ELR (cell line): Measurements from ENCODE around the gene CARS2.
"Not testable (repeated sequence)": the region's sequence is repeated elsewhere in the genome, so short reads cannot be mapped to it uniquely, and the experiment has no call there.

ENCODE experiments used
- DNase-seq: peaks from one replicate; pipeline ENCODE4 v3.0.0-alpha.2; 2015; ENCODE audit warnings: low read depth

Gene CARS2

GRCh38 chr13:110705826-110706569, at the start of gene CARS2:
CARS2 (minus strand) TSS chr13:110706116; CDS start chr13:110706093, 23 bp downstream.
- peak; percentile 98 for DNase-seq

- DNase-seq, result no peak
Observed at GRCh38 chr13:110748271-110748670, 42.4 kb upstream of the CARS2 start.

- no peak for DNase-seq
Observed at GRCh38 chr13:110746438-110746837, 40.5 kb upstream of the CARS2 start.

GRCh38 chr13:110743687-110744086, 37.8 kb upstream of the CARS2 start:
- no peak for DNase-seq

- DNase-seq, result no peak
Observed at GRCh38 chr13:110737555-110737954, 31.6 kb upstream of the CARS2 start.

GRCh38 chr13:110734561-110734960, 28.6 kb upstream of the CARS2 start:
- no peak for DNase-seq

GRCh38 chr13:110731072-110731471, 25.2 kb upstream of the CARS2 start:
- DNase-seq, result no peak

GRCh38 chr13:110726726-110727125, 20.8 kb upstream of the CARS2 start:
- no peak for DNase-seq

- DNase-seq, result not testable (repeated sequence)
Observed at GRCh38 chr13:110726153-110726552, 20.2 kb upstream of the CARS2 start.

- DNase-seq, result no peak
Observed at GRCh38 chr13:110723598-110723997, 17.7 kb upstream of the CARS2 start.

- no peak for DNase-seq
Observed at GRCh38 chr13:110722971-110723370, 17.1 kb upstream of the CARS2 start.

GRCh38 chr13:110719036-110719710, 13.3 kb upstream of the CARS2 start:
- DNase-seq, result no peak

- peak; percentile 46 for DNase-seq
Observed at GRCh38 chr13:110716247-110716515, 10.3 kb upstream of the CARS2 start.

- peak; percentile 100 for DNase-seq
Observed at GRCh38 chr13:110715395-110716246, 9.7 kb upstream of the CARS2 start.

- peak; percentile 60 for DNase-seq
Observed at GRCh38 chr13:110714797-110715394, 9.0 kb upstream of the CARS2 start.

- DNase-seq, result peak; percentile 56
Observed at GRCh38 chr13:110713981-110714796, 8.3 kb upstream of the CARS2 start.

GRCh38 chr13:110713642-110713952, 7.7 kb upstream of the CARS2 start, which contains the start of gene ING1:
ING1 (plus strand) TSS chr13:110713700; CDS start chr13:110714150, 450 bp downstream.
- no peak for DNase-seq

GRCh38 chr13:110712849-110713641, 7.1 kb upstream of the CARS2 start:
- peak; percentile 99 for DNase-seq

GRCh38 chr13:110712081-110712848, 6.3 kb upstream of the CARS2 start:
- DNase-seq, result peak; percentile 88
